ENCODE data around the gene EME1.

EME1 gene

GRCh38 chr17:50346313-50347116 is 26.5 kb upstream of the EME1 start:
- no peaks in the 10 kb centered on the region for H3K36me3 ChIP-seq (ENCODE audit: insufficient read depth, low read length)
- DNase-seq (ENCODE audit: low read depth, low spot score): no peak
- peak overlapping the region; percentile 85 for H3K9ac ChIP-seq (ENCODE audit: insufficient read length)
- TF ChIP-seq POLR2AphosphoS5 (IDR thresholded peaks at IDR 0.05; ENCODE audit: borderline replicate concordance, low read depth, low read length): no peak
- no peak overlapping the region for H3K27ac ChIP-seq
- no peaks in the 10 kb centered on the region for H3K9me3 ChIP-seq (ENCODE audit: low read depth, low read length)
- H3K4me3 ChIP-seq: peak overlapping the region; percentile 94

- no peaks in the 10 kb centered on the region for H3K36me3 ChIP-seq (ENCODE audit: insufficient read depth, low read length)
- TF ChIP-seq EZH2 (IDR thresholded peaks at IDR 0.05): no peak
- no peak for TF ChIP-seq FOXP2 (optimal IDR thresholded peaks at IDR 0.05; ENCODE audit: control extremely low read depth, extremely low read length, insufficient read depth)
- no peaks in the 10 kb centered on the region for H3K9me3 ChIP-seq (ENCODE audit: low read depth, low read length)
- peak overlapping the region; percentile 94 for H3K4me3 ChIP-seq
- no peak for DNase-seq (ENCODE audit: low read depth, low spot score)
- peak overlapping the region; percentile 85 for H3K9ac ChIP-seq (ENCODE audit: insufficient read length)
- H3K27ac ChIP-seq: no peak overlapping the region
Measured at GRCh38 chr17:50347117-50347893, 25.7 kb upstream of the EME1 start.

GRCh38 chr17:50347894-50348291 is 25.1 kb upstream of the EME1 start:
- no peaks in the 10 kb centered on the region for H3K9me3 ChIP-seq (ENCODE audit: low read depth, low read length)
- no peaks in the 10 kb centered on the region for H3K36me3 ChIP-seq (ENCODE audit: insufficient read depth, low read length)
- H3K27ac ChIP-seq: no peak overlapping the region
- H3K9ac ChIP-seq (ENCODE audit: insufficient read length): no peak overlapping the region
- H3K4me3 ChIP-seq: no peak overlapping the region
- TF ChIP-seq EZH2 (IDR thresholded peaks at IDR 0.05) (no peak), FOXP2 (optimal IDR thresholded peaks at IDR 0.05; ENCODE audit: control extremely low read depth, extremely low read length, insufficient read depth) (no peak), POLR2AphosphoS5 (IDR thresholded peaks at IDR 0.05; ENCODE audit: borderline replicate concordance, low read depth, low read length) (no peak)
- DNase-seq (ENCODE audit: low read depth, low spot score): no peak

GRCh38 chr17:50348522-50349242 is 24.3 kb upstream of the EME1 start:
- H3K36me3 ChIP-seq (ENCODE audit: insufficient read depth, low read length): no peaks in the 10 kb centered on the region; the same call in 1 of the 2 replicates
- no peak overlapping the region for H3K27ac ChIP-seq
- DNase-seq (ENCODE audit: low read depth, low spot score): no peak
- no peaks in the 10 kb centered on the region for H3K9me3 ChIP-seq (ENCODE audit: low read depth, low read length)
- H3K4me3 ChIP-seq: no peak overlapping the region
- TF ChIP-seq POLR2AphosphoS5 (IDR thresholded peaks at IDR 0.05; ENCODE audit: borderline replicate concordance, low read depth, low read length): no peak
- no peak for TF ChIP-seq FOXP2 (optimal IDR thresholded peaks at IDR 0.05; ENCODE audit: control extremely low read depth, extremely low read length, insufficient read depth)
- no peak for TF ChIP-seq EZH2 (IDR thresholded peaks at IDR 0.05)
- H3K9ac ChIP-seq (ENCODE audit: insufficient read length): no peak overlapping the region

- TF ChIP-seq EZH2 (IDR thresholded peaks at IDR 0.05) (no peak), FOXP2 (optimal IDR thresholded peaks at IDR 0.05; ENCODE audit: control extremely low read depth, extremely low read length, insufficient read depth) (no peak), POLR2AphosphoS5 (IDR thresholded peaks at IDR 0.05; ENCODE audit: borderline replicate concordance, low read depth, low read length) (no peak)
- Histone ChIP-seq H3K9ac (ENCODE audit: insufficient read length) (no peak overlapping the region), H3K9me3 (ENCODE audit: low read depth, low read length) (no peaks in the 10 kb centered on the region), H3K27ac (no peak overlapping the region), H3K36me3 (ENCODE audit: insufficient read depth, low read length) (peaks cover 3% of the 10 kb centered on the region; the same call in 1 of the 2 replicates), H3K4me3 (no peak overlapping the region)
- DNase-seq (ENCODE audit: low read depth, low spot score): no peak
Measured at GRCh38 chr17:50349243-50349600, 23.8 kb upstream of the EME1 start.

GRCh38 chr17:50350733-50351132 is 22.3 kb upstream of the EME1 start:
- Histone ChIP-seq H3K27ac (no peak overlapping the region), H3K4me3 (no peak overlapping the region), H3K36me3 (ENCODE audit: insufficient read depth, low read length) (peaks cover 11% of the 10 kb centered on the region; the same call in 1 of the 2 replicates), H3K9ac (ENCODE audit: insufficient read length) (no peak overlapping the region), H3K9me3 (ENCODE audit: low read depth, low read length) (no peaks in the 10 kb centered on the region)
- TF ChIP-seq EZH2 (IDR thresholded peaks at IDR 0.05) (no peak), POLR2AphosphoS5 (IDR thresholded peaks at IDR 0.05; ENCODE audit: borderline replicate concordance, low read depth, low read length) (no peak), FOXP2 (optimal IDR thresholded peaks at IDR 0.05; ENCODE audit: control extremely low read depth, extremely low read length, insufficient read depth) (no peak)
- no peak for DNase-seq (ENCODE audit: low read depth, low spot score)

GRCh38 chr17:50352072-50352692 is 20.8 kb upstream of the EME1 start:
- Histone ChIP-seq H3K36me3 (ENCODE audit: insufficient read depth, low read length) (peaks cover 22% of the 10 kb centered on the region; the same call in 1 of the 2 replicates), H3K4me3 (no peak overlapping the region), H3K9me3 (ENCODE audit: low read depth, low read length) (no peaks in the 10 kb centered on the region), H3K9ac (ENCODE audit: insufficient read length) (no peak overlapping the region), H3K27ac (no peak overlapping the region)
- no peak for TF ChIP-seq EZH2 (IDR thresholded peaks at IDR 0.05)
- no peak for TF ChIP-seq FOXP2 (optimal IDR thresholded peaks at IDR 0.05; ENCODE audit: control extremely low read depth, extremely low read length, insufficient read depth)
- no peak for TF ChIP-seq POLR2AphosphoS5 (IDR thresholded peaks at IDR 0.05; ENCODE audit: borderline replicate concordance, low read depth, low read length)
- DNase-seq (ENCODE audit: low read depth, low spot score): no peak
